ENCODE results near the gene ISM1.

The ISM1 gene

GRCh38 chr20:13259921-13260320, 38.8 kb downstream of the ISM1 start:
- peak; percentile 79 for DNase-seq

GRCh38 chr20:13260650-13261279, 39.7 kb downstream of the ISM1 start:
- no peak for DNase-seq

GRCh38 chr20:13261460-13262301, 40.6 kb downstream of the ISM1 start:
- DNase-seq: peak; percentile 17

GRCh38 chr20:13262302-13262650, 41.2 kb downstream of the ISM1 start:
- no peak for DNase-seq

DNA sequence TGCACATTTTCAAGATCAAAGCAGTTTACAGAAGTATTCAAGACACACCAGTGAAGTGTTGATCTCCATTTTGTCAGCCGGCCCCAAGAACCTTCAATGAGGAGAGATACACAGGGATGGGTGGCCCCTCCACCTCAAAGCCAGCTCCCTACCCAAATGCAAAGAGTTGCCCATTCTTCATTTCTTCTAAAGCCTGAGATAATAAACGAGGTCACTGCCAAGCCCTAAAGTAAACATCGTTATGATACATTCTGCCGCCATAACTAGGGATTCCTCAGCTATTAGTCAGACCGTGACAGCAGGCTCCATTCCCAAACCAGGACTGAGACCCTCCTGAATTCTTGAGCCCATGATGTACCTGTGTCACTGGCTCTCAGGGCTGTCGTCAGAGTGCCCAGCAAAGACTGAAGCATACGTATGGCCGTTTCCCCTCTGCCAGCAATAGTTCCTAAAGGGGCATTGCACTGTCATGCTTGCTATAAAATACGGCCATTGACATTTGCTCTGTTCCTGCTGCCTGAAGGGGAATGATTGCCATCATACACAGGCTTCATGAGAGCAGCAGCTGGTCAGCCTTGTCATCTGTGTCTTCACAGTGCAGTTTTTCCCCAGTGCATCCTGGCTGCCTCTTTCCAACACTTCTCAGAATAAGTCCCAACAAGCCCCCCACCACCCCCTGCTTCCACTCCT, 41.7 kb downstream of the ISM1 start:
- no peak for DNase-seq

DNA sequence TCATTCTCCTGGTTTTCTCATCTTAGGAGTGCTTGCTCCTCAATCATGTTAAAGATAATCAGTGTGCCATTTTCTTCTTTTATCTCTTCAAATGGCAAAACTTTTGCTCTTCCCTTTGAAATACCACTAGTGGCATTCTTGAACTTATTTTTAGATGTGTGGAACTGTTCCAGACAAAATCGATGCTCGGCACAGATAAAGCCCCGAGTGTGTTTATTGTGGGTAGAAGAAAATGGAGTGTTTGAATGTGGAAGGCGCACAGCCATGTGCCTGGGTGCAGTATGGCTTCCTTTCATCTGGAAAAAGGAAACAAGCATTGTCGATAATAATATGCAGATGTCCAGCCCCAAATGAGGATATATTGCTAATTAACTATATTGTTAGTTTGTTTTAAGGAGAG, 42.4 kb downstream of the ISM1 start:
- no peak for DNase-seq

GRCh38 chr20:13264907-13265306, 43.8 kb downstream of the ISM1 start:
- DNase-seq: no peak

DNA sequence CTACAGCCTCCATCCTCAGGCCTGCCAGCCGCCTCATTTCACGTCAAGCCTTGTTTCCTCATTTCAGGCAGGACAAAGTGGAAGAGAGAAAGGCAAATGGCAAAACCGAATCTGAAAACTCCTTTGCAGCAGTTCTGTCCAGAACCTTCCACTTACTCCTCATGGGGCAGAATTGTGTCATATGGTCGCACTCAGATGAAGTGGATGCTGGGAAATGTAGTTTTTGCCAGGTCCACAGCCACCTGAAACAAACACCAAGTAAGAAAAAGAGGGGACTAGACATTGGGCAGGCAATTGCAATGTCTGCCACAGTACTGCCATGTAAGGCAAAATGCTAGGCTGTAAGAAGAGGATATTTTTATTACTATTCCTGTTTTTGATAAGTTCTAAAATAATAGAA, 44.9 kb downstream of the ISM1 start:
- DNase-seq: no peak

DNA sequence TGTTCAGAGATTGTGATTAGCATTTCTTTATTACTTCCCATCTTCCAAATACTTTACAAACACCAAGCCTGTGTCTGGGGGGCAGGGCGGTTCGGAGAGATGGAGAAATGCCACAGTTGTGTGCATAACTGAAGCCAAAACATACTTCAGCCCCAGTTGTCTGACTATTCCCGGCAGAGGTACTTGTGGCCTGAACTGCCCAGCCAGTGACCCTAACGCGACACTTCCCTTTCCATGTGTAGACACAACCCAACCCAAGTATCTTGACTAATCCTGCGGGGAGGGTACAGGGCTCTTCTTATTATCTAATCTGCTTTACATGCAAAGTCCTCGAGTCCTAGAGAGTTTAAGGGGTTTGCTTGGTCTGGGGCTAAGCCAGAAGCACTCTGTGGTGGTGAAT, 46.2 kb downstream of the ISM1 start:
- no peak for DNase-seq

GRCh38 chr20:13268953-13269352, 47.9 kb downstream of the ISM1 start:
- no peak for DNase-seq

DNA sequence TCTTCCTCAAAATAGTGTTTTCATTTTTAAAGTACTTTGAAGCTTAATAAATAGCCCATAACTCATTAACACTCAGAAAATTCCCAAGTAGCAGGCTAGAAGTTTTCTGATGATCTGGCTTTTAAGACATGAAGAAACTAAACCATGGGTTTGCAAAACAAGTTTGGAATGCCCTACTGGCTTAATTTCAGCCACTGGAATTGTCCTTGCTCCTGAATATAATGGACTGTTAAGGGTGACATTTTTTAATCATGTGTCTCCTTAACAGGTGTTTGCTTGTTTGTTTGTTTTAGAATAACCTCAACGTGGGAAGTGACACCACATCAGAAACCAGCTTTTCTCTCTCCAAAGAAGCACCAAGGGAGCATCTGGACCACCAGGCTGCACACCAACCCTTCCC, 49.1 kb downstream of the ISM1 start:
- no peak for DNase-seq

DNA sequence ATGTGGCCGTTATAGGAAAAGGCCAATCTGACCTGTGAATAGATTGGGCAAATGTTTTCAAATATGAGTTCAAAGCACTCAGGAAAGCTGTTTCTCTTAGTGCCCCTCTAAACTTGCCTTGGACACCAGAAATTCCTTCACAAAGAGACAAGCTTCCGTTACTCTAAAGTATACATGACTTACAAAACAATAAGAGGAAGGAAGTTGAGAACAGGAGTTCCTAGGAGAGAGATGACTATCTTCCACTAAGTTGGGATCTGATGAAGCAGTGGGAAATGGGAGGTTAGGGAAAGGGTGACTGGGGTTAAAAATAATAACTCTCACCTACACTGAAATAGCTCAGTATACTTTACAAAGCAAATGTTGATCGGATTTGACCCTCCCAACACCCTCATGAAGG, 50.0 kb downstream of the ISM1 start:
- no peak for DNase-seq

DNA sequence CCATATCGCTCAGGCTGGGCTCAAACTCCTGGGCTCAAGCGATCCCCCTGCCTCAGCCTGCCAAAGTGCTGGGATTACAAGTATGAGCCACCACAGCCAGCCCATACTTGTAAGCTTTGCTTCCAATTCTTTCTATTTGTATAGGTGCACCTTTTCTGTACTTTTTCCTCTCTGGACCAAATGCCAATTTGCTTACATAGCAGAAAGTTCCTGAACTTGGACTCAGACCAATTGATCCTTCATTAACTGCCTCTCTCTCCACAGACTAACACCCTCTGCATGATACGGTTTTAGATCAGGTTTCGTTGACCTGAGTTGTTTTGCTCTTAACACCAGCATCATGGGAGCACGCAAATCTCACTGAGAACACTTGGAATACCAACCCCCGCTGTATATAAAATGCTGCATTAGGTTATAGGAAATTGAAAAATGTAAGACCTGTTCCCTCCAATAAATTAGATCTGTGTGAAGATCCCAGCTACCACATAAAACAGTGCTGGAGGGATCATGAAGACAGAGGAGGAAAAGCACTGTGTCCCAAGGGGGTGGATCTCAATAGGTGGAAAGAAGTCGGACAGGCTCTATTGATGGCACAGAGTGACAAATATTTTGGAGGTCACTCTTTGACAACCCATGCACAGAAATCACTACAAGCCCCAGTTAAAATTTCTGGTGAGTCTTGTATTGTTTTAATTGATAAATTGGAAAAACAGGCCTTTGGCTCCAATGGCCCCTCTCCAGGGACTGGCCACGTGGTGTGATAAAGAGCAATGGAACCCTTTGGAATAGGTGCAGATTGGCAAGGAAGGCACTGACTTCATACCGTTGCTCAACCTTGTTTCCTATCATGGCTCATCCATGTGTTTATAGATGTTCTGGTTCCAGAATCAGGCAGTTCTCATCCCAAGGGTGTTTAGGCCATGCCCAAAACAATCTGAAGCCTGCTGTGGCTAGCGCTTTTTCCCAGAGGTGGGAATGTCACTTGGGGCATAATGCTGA, 51.2 kb downstream of the ISM1 start:
- DNase-seq: peak; percentile 37

DNA sequence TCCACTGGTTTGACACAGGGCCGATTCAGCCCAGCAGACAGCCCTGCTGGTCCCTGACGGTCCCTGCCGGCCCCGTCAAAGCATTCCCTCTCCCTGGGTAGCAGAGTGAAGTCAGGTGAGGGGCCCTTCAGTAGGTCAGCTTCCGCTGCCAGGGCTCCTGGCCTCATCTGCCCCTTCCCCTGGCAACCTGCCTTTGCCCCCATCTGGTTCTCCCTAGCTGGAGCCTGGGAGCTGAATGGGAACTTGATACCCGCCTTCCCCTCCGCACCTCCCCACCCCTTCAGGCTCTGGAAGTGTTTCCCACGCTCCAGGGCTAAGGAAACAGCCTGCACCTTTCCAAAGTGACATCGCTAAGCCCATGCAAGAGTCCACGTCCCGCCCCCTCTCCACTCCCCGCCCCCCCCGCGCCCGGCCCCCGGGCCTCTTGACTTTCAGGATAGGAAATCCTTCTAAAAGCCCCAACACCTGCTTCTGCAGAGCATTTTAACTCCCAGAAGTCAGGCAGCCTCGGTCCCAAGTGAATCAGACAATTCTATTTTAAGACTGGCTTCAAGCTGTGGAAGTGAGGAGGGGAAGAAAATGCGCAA, 53.3 kb downstream of the ISM1 start:
- DNase-seq: peak; percentile 37

- DNase-seq: no peak
Measured at GRCh38 chr20:13276945-13277541, 56.0 kb downstream of the ISM1 start.

- DNase-seq: no peak
Measured at GRCh38 chr20:13277663-13278295, 56.7 kb downstream of the ISM1 start.

DNA sequence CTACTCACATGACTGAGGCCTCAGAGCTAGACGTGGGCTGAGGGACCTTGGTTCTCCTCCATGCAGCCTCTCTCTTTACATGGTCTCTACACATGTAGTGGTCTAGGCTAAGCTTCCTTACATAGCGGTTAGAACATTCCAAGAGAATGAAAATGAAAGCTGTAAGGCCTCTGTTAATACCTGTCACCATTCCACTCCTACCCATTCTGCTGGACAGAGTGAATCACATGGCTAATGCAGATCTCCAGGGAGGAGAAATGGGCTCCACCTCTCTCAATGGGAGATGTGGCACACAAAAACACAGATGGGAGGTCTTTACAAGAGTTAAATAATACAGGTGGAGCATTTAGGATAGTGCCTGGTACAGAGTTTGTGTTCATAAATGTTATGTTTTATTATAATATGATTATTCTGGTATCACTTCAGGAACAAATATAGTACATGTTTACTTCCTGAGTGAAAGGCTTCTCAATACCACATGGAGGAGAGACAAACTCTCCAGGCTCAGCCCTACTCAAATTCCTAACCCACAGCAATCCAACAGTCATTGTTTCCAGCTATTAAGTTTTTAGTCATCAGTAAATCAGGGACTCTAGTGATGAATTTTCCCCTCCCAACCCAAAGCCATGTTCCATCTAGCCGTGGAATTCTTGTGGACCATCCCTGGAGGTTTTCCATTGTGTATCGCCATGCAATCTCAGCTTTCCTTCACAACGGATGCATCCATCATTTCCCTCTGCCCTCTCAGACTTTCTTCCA, 57.9 kb downstream of the ISM1 start:
- no peak for DNase-seq

DNA sequence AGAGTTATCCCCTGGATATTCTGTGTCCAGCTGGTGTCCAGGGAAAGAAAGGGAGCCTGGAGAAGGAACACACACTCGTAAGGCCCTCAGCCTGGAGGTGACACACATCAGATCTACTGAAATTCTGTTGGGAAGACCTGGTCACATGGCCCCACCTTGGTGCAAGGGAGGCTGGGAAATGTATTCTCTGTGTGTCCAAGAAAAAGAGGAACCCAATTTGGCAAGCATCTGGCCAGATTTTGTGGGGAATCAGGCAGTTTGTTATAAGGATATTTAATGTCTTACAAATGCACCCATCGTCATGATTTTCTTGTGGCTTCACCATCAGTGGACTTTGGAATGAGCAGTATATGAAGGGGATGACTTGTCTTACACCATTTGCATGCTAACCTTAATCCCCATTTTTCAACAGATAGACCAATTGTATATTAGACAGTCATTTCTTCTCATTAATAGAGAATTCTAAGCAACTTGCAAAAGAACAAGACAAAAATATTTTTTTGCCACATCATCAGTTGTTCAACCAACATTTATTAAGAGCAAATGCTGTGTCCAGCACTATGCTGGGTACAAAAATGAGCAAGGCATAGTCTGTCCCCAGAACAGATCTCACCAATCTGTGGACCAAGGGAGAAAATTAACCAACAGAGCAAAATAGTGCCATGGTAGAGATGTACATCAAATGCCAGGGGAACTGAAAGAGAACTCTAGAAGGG, 59.7 kb downstream of the ISM1 start:
- DNase-seq: no peak

DNA sequence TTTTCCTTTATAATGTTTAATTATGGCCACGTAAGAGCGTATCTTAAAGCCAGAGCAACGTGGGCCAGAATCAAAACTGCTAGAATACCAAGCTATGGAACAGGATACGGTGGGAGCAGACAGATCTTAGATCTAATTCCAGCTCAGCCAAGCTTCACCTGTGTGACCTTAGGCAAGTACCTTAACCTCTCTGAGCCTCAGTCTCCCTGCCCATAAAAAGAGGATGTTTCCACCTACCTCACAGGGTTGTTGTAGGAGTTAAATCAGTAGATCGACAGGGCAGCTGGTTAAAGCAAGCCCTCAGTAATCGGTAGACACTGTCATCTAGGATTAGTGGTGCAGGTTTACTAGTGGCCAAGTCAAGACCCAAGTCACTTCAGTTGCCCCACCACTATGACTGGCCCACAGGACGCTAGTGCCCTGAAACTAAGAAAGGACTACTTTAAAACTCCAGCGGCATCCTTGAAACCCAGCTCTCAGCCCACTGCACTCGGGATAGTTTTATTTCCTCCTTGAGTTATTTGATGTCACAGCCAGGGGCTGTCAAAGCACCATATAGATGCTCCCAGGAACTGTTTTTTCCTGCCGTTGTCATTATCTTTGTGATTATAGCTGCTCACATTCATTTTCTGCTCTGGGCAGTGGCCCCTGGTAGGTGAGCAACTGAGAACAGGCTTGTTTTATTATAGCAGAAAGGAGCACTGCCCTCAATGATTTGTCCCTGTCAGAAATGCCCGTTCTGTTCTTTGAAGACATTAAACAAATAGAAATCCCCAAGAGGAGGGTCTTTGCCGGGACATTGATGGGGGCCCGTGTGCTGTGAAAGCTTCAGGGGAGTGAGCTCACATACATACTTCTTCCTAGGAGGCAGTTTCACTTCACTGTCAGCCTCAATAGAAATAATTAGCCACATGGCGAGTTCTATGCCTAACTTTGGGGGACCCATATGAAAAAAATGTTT, 63.1 kb downstream of the ISM1 start:
- no peak for DNase-seq

Measured in NCI-H2029 treated with DMSO at 0.1 percent for 48 hours (cell line).